OCI-LY3 (cell line): ENCODE data around the gene TRIM63.

ENCODE experiments used
- CTCF ChIP-seq: fragments of 200-600, 300-600 bp; sonication (generic); IDR thresholded peaks from 2 replicates; pipeline ENCODE4 v1.5.1; 2014; ENCODE audit warnings: antibody characterized with exemption, low read length, low read depth
- EZH2phosphoT487 ChIP-seq: fragments of 200-600 bp; shearing (Covaris generic); IDR thresholded peaks from 2 replicates; pipeline ENCODE4 v1.6.1; 2018; ENCODE audit warnings: antibody characterized with exemption, mixed run types, low read depth

- TF ChIP-seq CTCF (no peak), EZH2phosphoT487 (no peak)
Observed at GRCh38 chr1:26021647-26022403, 45.6 kb downstream of the TRIM63 start, which contains the start of gene EXTL1.
